ENCODE results near the gene ELFN1.

- TF ChIP-seq CTCF (IDR thresholded peaks at IDR 0.05) (no peak), ZFX (IDR thresholded peaks at IDR 0.05; ENCODE audit: borderline replicate concordance) (no peak)
Measured at GRCh38 chr7:1671594-1672451, 1.7 kb downstream of the ELFN1 start.

Measured in 22Rv1 (cell line).